IMR-90 (cell line): Measurements from ENCODE around the gene HORMAD2. TPM values are rescaled to one million over a fixed set of nuclear protein-coding genes. Genes with fewer than 3 reads are reported as not detected.

ENCODE experiments used
- ATAC-seq: fragments of 200-7000 bp; cut with Tn5 transposase; 2 replicates; pipeline ENCODE4 v1.9.1; 2020; ENCODE audit warnings: low read depth, mild to moderate bottlenecking, moderate library complexity
- BruUV-seq: library from RNA; stranded (reverse); fragments of 400-500 nt; replicated peaks from 2 replicates; lab custom pipeline; 2021; lab: Mats Ljungman, UMichigan
- CTCF ChIA-PET: fragments of 300-600 bp; formaldehyde crosslinking; extraction: SDS; loops from one replicate; lab custom pipeline; 2021; ENCODE audit warnings: antibody characterized with exemption; lab: Yijun Ruan, JAX
- POLR2A ChIA-PET: fragments of 300-600 bp; sonication (Branson Sonifier 250); formaldehyde crosslinking; loops from one replicate; lab custom pipeline; 2022; ENCODE audit warnings: antibody characterized with exemption; ENCODE audit not compliant: unreplicated experiment; lab: Charles Lee
- DNase-seq: peaks from one replicate; pipeline ENCODE4 v3.0.0; 2013
- H2AFZ ChIP-seq: replicated peaks from 2 replicates; pipeline ENCODE3; 2013; ENCODE audit warnings: low read length, mild to moderate bottlenecking; ENCODE audit not compliant: poor library complexity
- H2AK5ac ChIP-seq: 2 replicates; pipeline ENCODE4 v1.6.1; 2013; ENCODE audit warnings: low read depth, low read length, inconsistent platforms
- H2AK9ac ChIP-seq: replicated peaks from 2 replicates; pipeline ENCODE3; 2013; ENCODE audit warnings: mild to moderate bottlenecking, low read depth, low read length, moderate library complexity; ENCODE audit not compliant: poor library complexity
- H2BK120ac ChIP-seq: 2 replicates; pipeline ENCODE4 v1.6.1; 2013; ENCODE audit warnings: low read depth, low read length, inconsistent platforms
- H2BK15ac ChIP-seq: 3 replicates; pipeline ENCODE4 v1.6.1; 2013; ENCODE audit warnings: low read depth, low read length, inconsistent platforms
- H2BK20ac ChIP-seq: 2 replicates; pipeline ENCODE4 v1.6.1; 2013; ENCODE audit warnings: low read depth, mild to moderate bottlenecking, inconsistent platforms, low read length, moderate library complexity
- H2BK5ac ChIP-seq: 2 replicates; pipeline ENCODE4 v1.6.1; 2013; ENCODE audit warnings: mild to moderate bottlenecking, low read depth, low read length, inconsistent platforms; ENCODE audit not compliant: poor library complexity, severe bottlenecking
- H3K14ac ChIP-seq: replicated peaks from 2 replicates; pipeline ENCODE4 v1.6.1; 2013; ENCODE audit warnings: low read depth, low read length, inconsistent platforms
- H3K18ac ChIP-seq: 2 replicates; pipeline ENCODE4 v1.6.1; 2013; ENCODE audit warnings: low read depth, low read length, control low read depth
- H3K23ac ChIP-seq: 2 replicates; pipeline ENCODE4 v1.6.1; 2013; ENCODE audit warnings: low read depth, low read length, inconsistent platforms
- H3K27ac ChIP-seq: 2 replicates; pipeline ENCODE4 v1.5.1; 2013; ENCODE audit warnings: mild to moderate bottlenecking, control low read depth, low read length; ENCODE audit not compliant: insufficient read depth
- H3K27me3 ChIP-seq: 2 replicates; pipeline ENCODE4 v1.6.1; 2013; ENCODE audit warnings: low read length; ENCODE audit not compliant: control insufficient read depth, insufficient read depth
- H3K36me3 ChIP-seq: 2 replicates; pipeline ENCODE4 v1.6.1; 2013; ENCODE audit warnings: low read length, mixed read lengths; ENCODE audit not compliant: control insufficient read depth, insufficient read depth
- H3K4ac ChIP-seq: 2 replicates; pipeline ENCODE4 v1.6.1; 2013; ENCODE audit warnings: low read depth, low read length, inconsistent platforms
- H3K4me1 ChIP-seq: 2 replicates; pipeline ENCODE4 v1.6.1; 2013; ENCODE audit warnings: low read length, mixed read lengths; ENCODE audit not compliant: control insufficient read depth, insufficient read depth
- H3K4me2 ChIP-seq: 2 replicates; pipeline ENCODE4 v1.6.1; 2013; ENCODE audit warnings: low read depth, mild to moderate bottlenecking, control low read depth, low read length, moderate library complexity
- H3K4me3 ChIP-seq: 2 replicates; pipeline ENCODE4 v1.5.1; 2013; ENCODE audit warnings: low read depth, mild to moderate bottlenecking, control low read depth, low read length, moderate library complexity; ENCODE audit not compliant: insufficient read depth
- H3K56ac ChIP-seq: 2 replicates; pipeline ENCODE4 v1.6.1; 2013; ENCODE audit warnings: low read length, inconsistent platforms; ENCODE audit not compliant: insufficient read depth; ENCODE audit errors: extremely low read depth
- H3K79me1 ChIP-seq, 2 experiments: 2 replicates each; pipeline ENCODE4 v1.6.1; 2013; ENCODE audit warnings: low read length in 2 of 2, inconsistent platforms in 1 of 2, low read depth in 1 of 2
- H3K9ac ChIP-seq: 2 replicates; pipeline ENCODE4 v1.6.1; 2013; ENCODE audit warnings: low read depth, low read length, control low read depth
- H3K9me1 ChIP-seq: 2 replicates; pipeline ENCODE4 v1.6.1; 2013; ENCODE audit warnings: low read length, inconsistent platforms; ENCODE audit not compliant: insufficient read depth
- H3K9me3 ChIP-seq: 2 replicates; pipeline ENCODE4 v1.6.1; 2013; ENCODE audit warnings: low read length; ENCODE audit not compliant: control insufficient read depth, insufficient read depth
- H4K20me1 ChIP-seq: 2 replicates; pipeline ENCODE4 v1.6.1; 2013; ENCODE audit warnings: low read length, inconsistent platforms; ENCODE audit not compliant: insufficient read depth
- H4K5ac ChIP-seq: 2 replicates; pipeline ENCODE4 v1.6.1; 2013; ENCODE audit warnings: mild to moderate bottlenecking, low read depth, low read length, control low read depth
- H4K8ac ChIP-seq, 2 experiments: 2 replicates each; pipeline ENCODE4 v1.6.1; 2013; ENCODE audit warnings: low read depth in 2 of 2, low read length in 2 of 2, control low read depth in 1 of 2, inconsistent platforms in 1 of 2
- H4K91ac ChIP-seq: 2 replicates; pipeline ENCODE4 v1.6.1; 2013; ENCODE audit warnings: low read depth, low read length, inconsistent platforms; ENCODE audit not compliant: insufficient read depth
- BHLHE40 ChIP-seq: fragments of 150-350 bp; IDR thresholded peaks from 2 replicates; pipeline ENCODE4 v1.6.1; 2016; ENCODE audit warnings: mild to moderate bottlenecking, low read depth, low read length
- CEBPB ChIP-seq: IDR thresholded peaks from 2 replicates; pipeline ENCODE4 v1.6.1; 2012; ENCODE audit warnings: low read depth, low read length, improper control_type of control experiment
- CHD1 ChIP-seq: IDR thresholded peaks from 2 replicates; pipeline ENCODE4 v1.6.1; 2012; ENCODE audit warnings: low read depth, low read length, improper control_type of control experiment
- CTCF ChIP-seq: conservative IDR thresholded peaks from 2 replicates; pipeline ENCODE4 v1.5.1; 2012; ENCODE audit warnings: mild to moderate bottlenecking, low read depth, low read length, improper control_type of control experiment
- ELK1 ChIP-seq: fragments of 150-350 bp; IDR thresholded peaks from 2 replicates; pipeline ENCODE4 v1.6.1; 2016; ENCODE audit warnings: low read depth, mild to moderate bottlenecking, low read length, moderate library complexity, borderline replicate concordance
- MAFK ChIP-seq: IDR thresholded peaks from 2 replicates; pipeline ENCODE4 v1.6.1; 2012; ENCODE audit warnings: low read depth, low read length, improper control_type of control experiment
- MXI1 ChIP-seq: IDR thresholded peaks from 2 replicates; pipeline ENCODE4 v1.6.1; 2012; ENCODE audit warnings: low read depth, mild to moderate bottlenecking, low read length, moderate library complexity, borderline replicate concordance
- POLR2A ChIP-seq: IDR thresholded peaks from 2 replicates; pipeline ENCODE4 v1.6.1; 2012; ENCODE audit warnings: mild to moderate bottlenecking, low read depth, low read length
- RAD21 ChIP-seq: IDR thresholded peaks from 2 replicates; pipeline ENCODE4 v1.6.1; 2012; ENCODE audit warnings: low read length, improper control_type of control experiment
- RCOR1 ChIP-seq: IDR thresholded peaks from 2 replicates; pipeline ENCODE4 v1.6.1; 2012; ENCODE audit warnings: mild to moderate bottlenecking, low read length, improper control_type of control experiment; ENCODE audit not compliant: insufficient replicate concordance
- RFX5 ChIP-seq: IDR thresholded peaks from 2 replicates; pipeline ENCODE4 v1.8.0; 2012; ENCODE audit warnings: low read depth, mild to moderate bottlenecking, low read length, moderate library complexity
- SMC3 ChIP-seq: fragments of 150-350 bp; IDR thresholded peaks from 2 replicates; pipeline ENCODE4 v1.6.1; 2016; ENCODE audit warnings: low read depth, mild to moderate bottlenecking, antibody characterized with exemption, low read length, moderate library complexity
- WGBS, 2 experiments: methylation state at CpG; one replicate each; pipeline versions ENCODE4 v1.1.5 to v1.1.7; 2013; ENCODE audit warnings: missing lambda C conversion rate in 2 of 2; ENCODE audit not compliant: insufficient read length in 1 of 2; ENCODE audit errors: extremely low coverage in 2 of 2; 5-methylcytosine and 5-hydroxymethylcytosine counted together
- dilution Hi-C: fragments of 300-500 bp; cut with HindIII; formaldehyde crosslinking; loops from one replicate; pipeline ENCODE4 v1.14.3; 2018; ENCODE audit warnings: low sequenced_read_pairs; ENCODE audit not compliant: unreplicated experiment
- in situ Hi-C: fragments of 300-500 bp; cut with MboI; formaldehyde crosslinking; loops from 3 replicates; pipeline ENCODE4 v1.14.3; 2019; ENCODE audit warnings: low sequenced_read_pairs, inconsistent platforms, mixed read lengths
- intact Hi-C: fragments of 100-400 bp; cut with micrococcal nuclease; formaldehyde crosslinking; loops from 2 replicates; pipeline ENCODE4 v1.10.0; 2022
- polyA plus RNA-seq, 3 experiments: library from polyadenylated mRNA; depleted of rRNA; stranded (reverse); fragments of >200 nt; gene quantifications; 2 replicates each; pipeline ENCODE4 v1.2.3, GENCODE V29; 2012; ENCODE audit warnings: low replicate concordance in 1 of 3
- total RNA-seq: library from RNA; depleted of rRNA; stranded (reverse); fragments of >200 nt; gene quantifications from 2 replicates; pipeline ENCODE4 v1.2.3, GENCODE V29; 2012

HORMAD2 gene
- total and polyA plus RNA-seq, 2 of the 4 experiments (the other 2 are of a cell fraction) = not detected

- intact Hi-C loops = loop anchor here (5.0 kb wide), 1 partner anchor 44 kb away; no protein-coding TSS in a partner anchor
- H3K9me1 ChIP-seq = peaks cover 8% of the 10 kb centered on the region
- H3K79me1 ChIP-seq = no peaks in the 10 kb centered on the region
- peak overlapping the region; percentile 99 for H4K5ac ChIP-seq
- no peak overlapping the region for H3K4me2 ChIP-seq
- peak overlapping the region; percentile 86; the same call in 1 of the 2 replicates for H3K4ac ChIP-seq
- H2BK20ac ChIP-seq = peak overlapping the region; percentile 89
- no CpG with 5 or more reads among the region's 1 CpG for WGBS, 2 experiments
- H3K14ac ChIP-seq = peak overlapping the region; percentile 83
- peak overlapping the region; percentile 86; the same call in 1 of the 2 replicates for H4K91ac ChIP-seq
- H2AK5ac ChIP-seq = peak overlapping the region; percentile 83
- ATAC-seq = no peak
- no peaks in the 10 kb centered on the region for H3K9me3 ChIP-seq
- H4K20me1 ChIP-seq = no peaks in the 10 kb centered on the region
- H2AK9ac ChIP-seq = no peak overlapping the region
- H3K4me1 ChIP-seq = peaks cover 12% of the 10 kb centered on the region
- ChIA-PET POLR2A (no interaction called here), CTCF (interaction anchor here (1.3 kb wide), 1 partner anchor 142 kb away, joined by 5 read pairs; no protein-coding TSS in a partner anchor)
- H3K23ac ChIP-seq = no peak overlapping the region
- no peak for TF ChIP-seq BHLHE40
- no peak for TF ChIP-seq RAD21
- TF ChIP-seq CEBPB = no peak
- TF ChIP-seq POLR2A = no peak
- TF ChIP-seq CTCF = no peak
- TF ChIP-seq RFX5 = no peak
- TF ChIP-seq CHD1 = no peak
- TF ChIP-seq RCOR1 = no peak
- TF ChIP-seq SMC3 = no peak
- no peak for TF ChIP-seq MAFK
- TF ChIP-seq ELK1 = no peak
- no peak for TF ChIP-seq MXI1
- peak overlapping the region; percentile 48 for H2BK5ac ChIP-seq
- no peak for DNase-seq
- no TSS peak for BruUV-seq
- H3K18ac ChIP-seq = peak overlapping the region; percentile 99
- H3K4me3 ChIP-seq = no peak overlapping the region
- no peak overlapping the region for H2AFZ ChIP-seq
- H3K36me3 ChIP-seq = no peaks in the 10 kb centered on the region
- in situ Hi-C loops = loop anchor here (5.0 to 10.0 kb wide), 2 partner anchors 61 to 89 kb away; no protein-coding TSS in a partner anchor
- H2BK120ac ChIP-seq = peak overlapping the region; percentile 83
- H3K9ac ChIP-seq = no peak overlapping the region
- H2BK15ac ChIP-seq = peak overlapping the region; percentile 96; the same call in 1 of the 3 replicates
- peak overlapping the region; percentile 95; the same call in 1 of the 2 replicates for H3K27ac ChIP-seq
- peak overlapping the region; percentile 83 to 93 for H4K8ac ChIP-seq
- dilution Hi-C loops = no loop called here
- H3K56ac ChIP-seq = no peak overlapping the region
- no peaks in the 10 kb centered on the region for H3K27me3 ChIP-seq
Observed at GRCh38 chr22:30113494-30113893, 33.2 kb downstream of the HORMAD2 start.
